Liver (tissue), 9 donors: ENCODE results near the gene VPS37B. TPM values are rescaled to one million over a fixed set of nuclear protein-coding genes. Genes with fewer than 3 reads are reported as not detected.

Source experiments
- DNase-seq: peaks from one replicate; pipeline ENCODE4 v3.0.0-alpha.2; 2017; ENCODE audit warnings: low spot score
- H3K27ac ChIP-seq, 2 donors: one replicate each; pipeline ENCODE4 v1.7.0; 2013; ENCODE audit warnings: inconsistent platforms in 2 of 2, low read length in 2 of 2, control low read depth in 1 of 2, low read depth in 1 of 2, mild to moderate bottlenecking in 1 of 2
- H3K27me3 ChIP-seq, 4 donors: one replicate each; pipeline versions ENCODE4 v1.6.1 to v1.7.0; 2013; ENCODE audit warnings: low read length in 3 of 4, inconsistent platforms in 1 of 4, mild to moderate bottlenecking in 1 of 4, moderate library complexity in 1 of 4; ENCODE audit not compliant: control insufficient read depth in 4 of 4, insufficient read depth in 4 of 4
- H3K36me3 ChIP-seq, 4 donors: one replicate each; pipeline versions ENCODE4 v1.6.1 to v1.7.0; 2013; ENCODE audit warnings: low read length in 3 of 4, mild to moderate bottlenecking in 3 of 4, low read depth in 1 of 4, moderate library complexity in 1 of 4; ENCODE audit not compliant: control insufficient read depth in 4 of 4, insufficient read depth in 3 of 4
- H3K4me1 ChIP-seq, 4 donors: one replicate each; pipeline versions ENCODE4 v1.6.1 to v1.7.0; 2013; ENCODE audit warnings: low read length in 3 of 4, mild to moderate bottlenecking in 3 of 4, moderate library complexity in 1 of 4; ENCODE audit not compliant: control insufficient read depth in 4 of 4, insufficient read depth in 4 of 4
- H3K4me3 ChIP-seq, 3 donors: one replicate each; pipeline versions ENCODE4 v1.6.1 to v1.7.0; 2013; ENCODE audit warnings: low read length in 3 of 3, control low read depth in 1 of 3, low read depth in 1 of 3, mild to moderate bottlenecking in 1 of 3
- H3K9ac ChIP-seq, 2 donors: one replicate each; pipeline ENCODE4 v1.7.0; 2013; ENCODE audit warnings: low read length in 2 of 2, mild to moderate bottlenecking in 2 of 2, moderate library complexity in 2 of 2, control low read depth in 1 of 2, low read depth in 1 of 2
- H3K9me3 ChIP-seq, 4 donors: one replicate each; pipeline versions ENCODE4 v1.6.1 to v1.7.0; 2013; ENCODE audit warnings: low read length in 3 of 4; ENCODE audit not compliant: control insufficient read depth in 4 of 4
- ATF3 ChIP-seq: IDR thresholded peaks from 2 replicates; pipeline ENCODE4 v1.6.1; 2016; ENCODE audit warnings: antibody characterized with exemption
- FOXA2 ChIP-seq: IDR thresholded peaks from 2 replicates; pipeline ENCODE4 v1.6.1; 2016; ENCODE audit warnings: antibody characterized with exemption
- GABPA ChIP-seq, 2 donors: IDR thresholded peaks in 1 of 2; conservative IDR thresholded peaks in 1 of 2; 2 replicates each; pipeline ENCODE4 v1.6.1; 2016; ENCODE audit warnings: antibody characterized with exemption in 2 of 2, mild to moderate bottlenecking in 1 of 2, moderate library complexity in 1 of 2
- REST ChIP-seq: IDR thresholded peaks from 2 replicates; pipeline ENCODE4 v1.6.1; 2016; ENCODE audit warnings: antibody characterized with exemption, mild to moderate bottlenecking
- RXRA ChIP-seq, 2 donors: IDR thresholded peaks; 2 replicates each; pipeline ENCODE4 v1.6.1; 2017 to 2018; ENCODE audit warnings: antibody characterized with exemption in 2 of 2, mild to moderate bottlenecking in 1 of 2
- SP1 ChIP-seq: IDR thresholded peaks from 2 replicates; pipeline ENCODE4 v1.6.1; 2018; ENCODE audit warnings: antibody characterized with exemption, mild to moderate bottlenecking
- TAF1 ChIP-seq: conservative IDR thresholded peaks from 2 replicates; pipeline ENCODE4 v1.6.1; 2016; ENCODE audit warnings: antibody characterized with exemption, mild to moderate bottlenecking
- YY1 ChIP-seq: IDR thresholded peaks from 2 replicates; pipeline ENCODE4 v1.6.1; 2016; ENCODE audit warnings: antibody characterized with exemption, mild to moderate bottlenecking
- WGBS: extraction: QIAGEN DNeasy Blood & Tissue Kit; methylation state at CpG from one replicate; pipeline ENCODE4 v1.1.7; 2013; 5-methylcytosine and 5-hydroxymethylcytosine counted together
- polyA plus RNA-seq, 2 donors: library from polyadenylated mRNA; stranded (reverse) in 1 of 2; unstranded in 1 of 2; fragments of 200-250 nt in 1 of 2; fragments of >200 nt in 1 of 2; fragmentation: Nextera tagmentation in 1 of 2; extraction: Ambion mirVana in 1 of 2; gene quantifications; one replicate each; pipeline versions ENCODE4 v1.2.1 to v1.2.3, GENCODE V29; 2013 to 2015
- total RNA-seq, 2 donors: library from RNA; depleted of rRNA; stranded (reverse); fragments of >200 nt; gene quantifications; one replicate each; pipeline ENCODE4 v1.2.3, GENCODE V29; 2014
- donor health status: healthy.
- donor health status: healthy.
- donor health status: healthy.
- donor health status: healthy.
- donor health status: healthy.

The VPS37B gene
- total and polyA plus RNA-seq, 4 donors, result 2.3 to 6.8 (median 3.8) TPM

- Histone ChIP-seq H3K4me1 (no peaks in the 10 kb centered on the region), H3K9me3 (no peaks in the 10 kb centered on the region), H3K9ac (no peak overlapping the region), H3K27ac (no peak overlapping the region), H3K4me3 (no peak overlapping the region), H3K36me3 (no peaks in the 10 kb centered on the region), H3K27me3 (no peaks in the 10 kb centered on the region)
- TF ChIP-seq RXRA (IDR thresholded peaks at IDR 0.05), result no peak
- no peak for TF ChIP-seq SP1
- no peak for TF ChIP-seq REST
- TF ChIP-seq GABPA (IDR thresholded peaks at IDR 0.05 in 1 of 2, conservative IDR thresholded peaks at IDR 0.05 in 1 of 2), result no peak
- DNase-seq, result no peak
- 90% methylated on average over 8 of the region's 8 CpGs for WGBS
Observed at GRCh38 chr12:122820138-122820537, 75.8 kb downstream of the VPS37B start.

GRCh38 chr12:122819209-122819785, 76.6 kb downstream of the VPS37B start:
- H3K9ac ChIP-seq, result no peak overlapping the region
- H3K27me3 ChIP-seq, result no peaks in the 10 kb centered on the region
- H3K9me3 ChIP-seq, result no peaks in the 10 kb centered on the region
- 78% methylated on average over 10 of the region's 10 CpGs for WGBS
- H3K4me3 ChIP-seq, result no peak overlapping the region
- H3K36me3 ChIP-seq, result no peaks in the 10 kb centered on the region
- TF ChIP-seq YY1, result no peak
- TF ChIP-seq TAF1, result no peak
- no peak for TF ChIP-seq REST
- no peak for TF ChIP-seq ATF3
- no peak for TF ChIP-seq FOXA2
- DNase-seq, result no peak
- H3K4me1 ChIP-seq, result no peaks in the 10 kb centered on the region
- no peak overlapping the region for H3K27ac ChIP-seq

Other genes with a start within 250 kb of the VPS37B start
- under 1 TPM; 0.08 to 0.70 TPM for gene HCAR2, start 192.8 kb downstream of the VPS37B start, total RNA-seq
- under 1 TPM in 1 of 2 donors, not detected in 1; 0.08 TPM for gene HCAR2, start 192.8 kb downstream of the VPS37B start, polyA plus RNA-seq
- gene HCAR3, start 179.3 kb downstream of the VPS37B start, total RNA-seq, result 1 to 10 TPM in 1 of 2 donors, under 1 TPM in 1; 0.08 to 1.3 TPM
- gene HCAR3, start 179.3 kb downstream of the VPS37B start, polyA plus RNA-seq, result under 1 TPM in 1 of 2 donors, not detected in 1; 0.10 TPM
- under 1 TPM in 1 of 2 donors, not detected in 1; 0.19 TPM for gene HCAR1, start 165.3 kb downstream of the VPS37B start, total RNA-seq
- gene HCAR1, start 165.3 kb downstream of the VPS37B start, polyA plus RNA-seq, result under 1 TPM in 1 of 2 donors, not detected in 1; 0.01 TPM
- 10 to 100 TPM; 14.1 to 17.4 TPM for gene DENR, start 143.3 kb downstream of the VPS37B start, total RNA-seq
- gene DENR, start 143.3 kb downstream of the VPS37B start, polyA plus RNA-seq, result 10 to 100 TPM; 10.9 to 17.7 TPM
- under 1 TPM; 0.28 to 0.67 TPM for gene CCDC62, start 121.6 kb downstream of the VPS37B start, total RNA-seq
- gene CCDC62, start 121.6 kb downstream of the VPS37B start, polyA plus RNA-seq, result under 1 TPM in 1 of 2 donors, not detected in 1; 0.03 TPM
- gene HIP1R, start 60.7 kb downstream of the VPS37B start, total RNA-seq, result 10 to 100 TPM; 18.3 to 52.5 TPM
- gene HIP1R, start 60.7 kb downstream of the VPS37B start, polyA plus RNA-seq, result 10 to 100 TPM; 12.4 to 15.8 TPM
- 1 to 10 TPM; 1.7 to 3.3 TPM for gene ABCB9, start 70.3 kb upstream of the VPS37B start, total RNA-seq
- gene ABCB9, start 70.3 kb upstream of the VPS37B start, polyA plus RNA-seq, result under 1 TPM; 0.29 to 0.90 TPM
- gene OGFOD2, start 79.1 kb upstream of the VPS37B start, total RNA-seq, result 1 to 10 TPM; 8.0 to 9.2 TPM
- 10 to 100 TPM; 15.4 to 18.6 TPM for gene OGFOD2, start 79.1 kb upstream of the VPS37B start, polyA plus RNA-seq
- 10 to 100 TPM; 59.2 to 71.8 TPM for gene ARL6IP4, start 84.6 kb upstream of the VPS37B start, total RNA-seq
- 100 to 1,000 TPM; 171 to 187 TPM for gene ARL6IP4, start 84.6 kb upstream of the VPS37B start, polyA plus RNA-seq